T follicular helper cell (primary cell): ENCODE results near the gene C17orf113.
"Not testable (repeated sequence)": the region's sequence is repeated elsewhere in the genome, so short reads cannot be mapped to it uniquely, and the experiment has no call there.

Experiments
- DNase-seq: peaks from one replicate; pipeline ENCODE4 v3.0.0-alpha.2; 2020; ENCODE audit warnings: low read depth

Gene C17orf113

DNA sequence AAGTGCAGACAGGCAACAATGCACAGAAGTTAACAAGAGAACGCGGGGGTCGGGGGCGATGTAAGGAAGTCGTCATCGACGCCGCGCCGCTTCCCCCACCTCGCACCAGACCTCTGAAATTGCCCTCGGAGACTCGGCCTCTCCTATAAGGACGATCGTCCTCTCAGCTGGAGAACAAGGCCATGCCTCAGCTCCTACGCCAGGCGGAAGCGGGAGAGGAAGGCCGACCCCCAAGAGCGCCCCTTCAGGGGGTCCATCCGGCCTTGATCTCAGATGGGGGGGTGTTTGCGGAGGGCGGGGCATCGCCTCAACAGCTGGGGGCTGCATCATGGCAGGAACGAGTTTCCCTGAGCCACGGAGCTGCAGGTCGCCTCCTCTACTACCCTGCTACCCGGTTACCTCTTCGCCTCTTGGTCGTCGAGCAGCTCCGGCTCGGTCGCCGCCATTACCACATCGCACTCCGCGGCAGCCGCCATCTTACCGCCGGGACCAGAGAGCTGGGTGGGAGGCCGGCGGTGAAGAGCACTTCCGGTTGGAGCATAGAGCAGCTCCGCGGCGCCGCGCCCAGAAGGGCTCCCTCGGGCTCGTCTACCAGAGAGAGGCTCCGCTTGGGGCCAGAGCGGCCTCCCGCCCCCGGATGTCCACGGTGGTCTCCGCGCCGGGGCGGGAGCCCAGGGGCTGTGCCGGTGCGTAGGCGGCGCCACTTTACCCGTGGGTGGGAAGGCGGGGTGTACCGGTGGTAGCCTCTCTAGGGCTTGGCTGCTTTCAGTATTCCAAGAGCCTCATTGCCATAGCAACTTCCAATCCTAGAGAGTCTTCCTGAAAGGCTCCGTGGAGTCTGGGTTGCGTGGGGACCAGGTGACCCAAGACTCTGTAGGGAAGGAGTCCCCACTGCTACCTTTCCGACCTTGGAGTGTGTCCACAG is 33.2 kb downstream of the C17orf113 start, which contains the start of gene DNAJC7:
Gene DNAJC7 (minus strand): TSS at position 499 of the 925 bp plus-strand sequence. CDS start 23 bp downstream, at position 476.
- peak; percentile 79 for DNase-seq

DNA sequence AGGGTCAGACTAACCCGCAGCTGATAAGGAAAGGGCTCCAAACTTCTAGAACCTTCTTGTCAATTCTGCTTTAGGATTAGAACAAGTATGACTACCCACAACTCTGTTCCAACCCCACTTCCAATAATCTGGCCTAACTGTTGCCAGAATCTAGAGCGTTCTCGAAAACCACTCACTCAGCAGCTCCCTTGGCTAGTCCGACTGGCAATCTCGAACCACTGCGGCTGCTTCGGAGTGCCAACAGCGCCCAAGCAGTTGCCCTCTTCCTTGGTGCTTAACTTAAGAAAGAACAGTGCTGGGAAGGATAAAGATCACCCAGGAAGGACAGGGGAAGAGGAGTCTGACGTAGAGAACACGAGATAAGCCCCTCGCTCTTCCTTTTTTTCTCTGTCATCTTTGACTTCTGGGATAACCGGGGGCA is 34.0 kb downstream of the C17orf113 start:
- DNase-seq: no peak

DNA sequence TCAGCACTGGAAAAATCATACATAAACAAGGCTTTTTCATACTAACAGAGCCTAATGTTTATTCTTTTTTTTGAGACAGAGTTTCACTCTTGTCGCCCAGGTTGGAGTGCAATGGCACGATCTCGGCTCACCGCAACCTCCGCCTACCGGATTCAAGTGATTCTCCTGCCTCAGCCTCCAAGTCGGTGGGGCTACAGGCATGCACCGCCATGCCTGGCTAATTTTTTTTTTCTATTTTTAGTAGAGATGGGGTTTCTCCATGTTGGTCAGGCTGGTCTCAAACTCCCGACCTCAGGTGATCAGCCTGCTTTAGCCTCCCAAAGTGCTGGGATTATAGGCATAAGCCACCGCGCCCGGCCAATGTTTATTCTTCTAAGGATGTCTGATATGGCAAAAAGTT is 36.7 kb downstream of the C17orf113 start:
- DNase-seq: not testable (repeated sequence)

- DNase-seq: not testable (repeated sequence)
Observed at GRCh38 chr17:42012363-42012762, 38.0 kb downstream of the C17orf113 start.

GRCh38 chr17:42010898-42011516 is 39.4 kb downstream of the C17orf113 start:
- DNase-seq: no peak

DNA sequence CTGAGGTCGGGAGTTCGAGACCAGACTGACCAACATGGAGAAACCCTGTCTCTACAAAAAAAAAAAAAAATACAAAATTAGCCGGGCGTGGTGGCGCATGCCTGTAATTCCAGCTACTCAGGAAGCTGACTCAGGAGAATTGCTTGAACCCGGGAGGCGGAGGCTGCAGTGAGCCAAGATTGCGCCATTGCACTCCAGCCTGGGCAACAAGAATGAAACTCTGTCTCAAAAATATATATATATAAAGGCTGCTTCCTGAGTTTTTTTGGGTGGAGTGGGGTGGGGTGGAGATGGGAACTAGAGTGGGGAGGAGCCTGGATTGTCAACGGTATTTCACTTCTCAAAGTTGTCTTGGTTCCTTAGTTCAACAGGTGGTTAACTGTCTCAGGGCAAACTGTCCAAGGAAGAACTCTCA is 40.1 kb downstream of the C17orf113 start:
- not testable (repeated sequence) for DNase-seq

DNA sequence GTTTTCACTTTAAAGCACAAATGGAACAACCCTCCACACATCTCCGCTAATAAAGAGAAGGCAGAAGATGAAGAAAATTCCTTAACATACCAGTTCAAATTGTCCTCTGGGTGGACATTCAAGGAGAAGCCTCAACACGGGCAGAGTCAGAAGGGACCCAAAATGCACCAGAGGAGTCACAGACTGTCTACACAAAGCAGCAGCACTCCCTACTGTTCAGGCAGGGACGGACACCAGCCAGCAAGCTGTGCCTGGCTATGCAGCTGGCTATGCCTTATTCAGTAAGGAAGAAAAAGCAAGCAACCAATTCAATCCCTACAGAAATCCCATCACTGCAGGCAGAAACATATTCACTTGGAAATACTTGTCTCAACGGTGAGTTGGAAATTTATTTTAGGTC is 41.2 kb downstream of the C17orf113 start:
- DNase-seq: no peak

GRCh38 chr17:42005166-42005565 is 45.2 kb downstream of the C17orf113 start:
- DNase-seq: no peak

- DNase-seq: no peak
Observed at GRCh38 chr17:42002792-42003301, 47.6 kb downstream of the C17orf113 start.

DNA sequence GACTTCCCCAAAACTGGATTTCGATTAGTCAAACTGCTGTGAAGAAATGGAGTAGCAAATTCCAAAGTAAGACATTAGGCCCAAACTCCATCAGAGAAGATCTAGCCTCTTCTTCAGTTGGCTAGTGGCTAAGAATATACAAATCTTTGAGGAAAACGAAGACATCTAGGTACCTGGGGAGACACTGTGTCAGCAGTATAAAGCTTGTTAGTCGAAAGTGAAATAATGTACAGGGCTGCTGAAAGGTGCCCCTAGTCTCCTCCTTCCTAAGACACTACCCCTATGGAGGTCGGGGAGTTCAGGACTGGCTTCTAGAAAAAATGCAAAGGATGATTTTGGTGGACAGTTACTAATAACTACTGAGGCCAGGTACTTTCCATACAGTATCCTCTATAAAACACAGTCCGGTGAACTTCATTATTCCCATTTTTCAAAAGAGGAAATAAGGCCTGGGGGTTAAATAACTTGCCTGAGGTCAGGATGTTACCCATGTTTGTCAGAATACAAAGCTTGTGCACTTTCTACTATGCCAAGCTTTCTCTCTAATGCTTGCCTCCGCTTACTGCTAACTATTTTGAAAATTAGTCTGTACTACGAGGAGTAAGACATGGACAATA is 48.1 kb downstream of the C17orf113 start:
- no peak for DNase-seq

DNA sequence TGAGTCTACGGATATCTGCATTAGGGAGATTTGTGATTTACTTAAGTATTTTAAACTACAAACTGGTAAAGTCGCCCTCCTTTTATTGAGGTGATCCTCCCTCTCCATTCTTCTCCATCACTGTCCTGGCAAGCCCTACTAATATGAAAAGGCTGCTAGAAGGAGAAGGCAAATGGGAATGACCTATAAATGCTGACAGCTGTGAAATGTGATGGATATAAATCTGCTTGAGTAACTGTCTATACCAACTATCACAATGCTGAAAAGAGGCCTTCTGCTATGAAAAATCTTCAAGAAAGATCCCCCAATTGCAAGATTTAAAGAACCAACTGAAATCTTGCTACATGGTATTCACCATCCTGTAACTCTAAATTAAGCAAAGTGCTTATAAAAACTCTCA is 48.7 kb downstream of the C17orf113 start:
- DNase-seq: no peak

DNA sequence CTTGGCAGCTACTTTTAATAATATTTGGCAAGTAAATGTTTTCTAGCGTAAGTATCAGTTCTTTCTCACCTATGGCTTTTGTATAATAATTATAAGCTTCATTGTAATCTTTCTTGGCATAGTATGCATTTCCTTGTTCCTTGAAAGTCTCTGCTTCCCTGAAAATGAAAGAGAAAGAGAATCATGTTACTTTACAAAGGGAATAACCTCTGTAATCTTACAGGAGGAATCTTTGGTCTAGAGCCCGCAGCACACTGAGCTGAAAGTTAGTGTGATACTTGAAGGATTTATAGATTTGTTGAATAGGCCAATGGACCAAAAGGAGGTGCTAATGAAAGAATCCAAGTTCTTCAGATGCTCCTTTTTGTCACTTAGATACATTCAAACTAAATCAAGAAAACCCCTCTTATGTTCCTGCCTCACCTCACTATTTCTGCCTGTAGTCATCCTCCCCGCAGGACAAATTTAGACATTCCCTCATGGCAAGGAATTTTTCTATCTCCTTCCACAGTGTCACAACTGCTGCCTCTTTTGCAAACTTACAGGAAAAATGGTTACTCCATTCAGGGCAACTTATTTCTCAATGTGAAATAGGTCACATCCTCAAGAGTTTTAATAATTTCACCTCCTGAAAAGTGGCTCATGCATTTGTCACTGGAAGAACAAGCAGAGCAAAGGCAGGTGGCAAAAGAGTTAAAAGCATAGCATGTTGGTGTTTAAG is 49.8 kb downstream of the C17orf113 start:
- DNase-seq: no peak

DNA sequence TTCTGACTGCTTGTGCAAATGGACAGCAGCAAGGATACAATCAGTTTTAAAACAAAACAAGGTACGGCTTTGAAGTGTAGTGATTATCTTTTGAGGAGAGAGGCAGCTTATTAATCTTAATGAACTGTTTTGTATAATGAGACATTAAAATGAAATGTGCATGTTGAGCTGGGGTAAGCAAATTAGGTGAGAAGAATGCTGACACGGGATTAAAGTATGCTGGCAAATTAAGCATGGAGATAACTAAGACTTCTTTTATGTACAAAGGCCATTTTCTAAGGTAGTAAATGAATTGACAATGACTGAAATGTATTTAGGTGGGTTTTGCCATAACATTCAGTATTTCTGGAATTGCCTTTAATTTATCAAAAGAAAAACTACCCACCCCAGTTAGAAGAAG is 51.9 kb downstream of the C17orf113 start:
- DNase-seq: no peak

DNA sequence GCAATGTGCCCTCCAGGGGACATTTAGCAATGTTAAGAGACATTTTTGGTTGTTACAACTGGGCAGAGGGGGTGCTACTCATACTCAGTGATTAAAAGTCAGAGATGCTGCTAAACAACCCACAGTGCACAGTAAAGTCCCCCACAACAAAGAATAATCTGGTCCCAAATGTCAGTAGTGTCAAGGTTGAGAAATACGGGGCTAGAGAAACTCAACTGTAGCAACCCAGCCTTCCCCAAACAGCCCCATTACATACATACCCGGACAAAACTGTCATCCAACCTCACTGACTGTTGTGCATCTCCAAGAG is 53.6 kb downstream of the C17orf113 start:
- DNase-seq: no peak

GRCh38 chr17:41992576-41992975 is 57.8 kb downstream of the C17orf113 start:
- DNase-seq: no peak

- DNase-seq: no peak
Observed at GRCh38 chr17:41989702-41990419, 60.5 kb downstream of the C17orf113 start.

GRCh38 chr17:41988418-41988817 is 62.0 kb downstream of the C17orf113 start:
- no peak for DNase-seq
